Activated CD4-positive, alpha-beta memory T cell treated with anti-CD3 and anti-CD28 coated beads for 36 hours (primary cell): ENCODE results near the gene NKX2-8. TPM values are rescaled to one million over a fixed set of nuclear protein-coding genes. Genes with fewer than 3 reads are reported as not detected.

Experiments
- CTCF ChIA-PET: fragments of 350-600 bp; sonication (Branson Sonifier 250); formaldehyde crosslinking; loops from one replicate; lab custom pipeline; 2021; ENCODE audit warnings: antibody characterized with exemption, inconsistent platforms; lab: Charles Lee
- POLR2A ChIA-PET: fragments of 350-600 bp; sonication (Branson Sonifier 250); formaldehyde crosslinking; loops from one replicate; lab custom pipeline; 2021; ENCODE audit warnings: antibody characterized with exemption; lab: Charles Lee
- DNase-seq: peaks from one replicate; pipeline ENCODE4 v3.0.0-alpha.2; 2020
- H3K27ac Mint-ChIP-seq: one replicate; pipeline ENCODE4 v1.8.0; 2021; ENCODE audit warnings: mixed read lengths
- H3K27me3 Mint-ChIP-seq: one replicate; pipeline ENCODE4 v1.8.0; 2021; ENCODE audit warnings: mixed read lengths
- H3K36me3 Mint-ChIP-seq: one replicate; pipeline ENCODE4 v1.8.0; 2021; ENCODE audit warnings: mixed read lengths
- H3K4me1 Mint-ChIP-seq: one replicate; pipeline ENCODE4 v1.8.0; 2021; ENCODE audit warnings: low read depth, mixed read lengths
- H3K4me3 Mint-ChIP-seq: one replicate; pipeline ENCODE4 v1.8.0; 2021; ENCODE audit warnings: mild to moderate bottlenecking, mixed read lengths
- H3K9me3 Mint-ChIP-seq: one replicate; pipeline ENCODE4 v1.8.0; 2021; ENCODE audit warnings: mixed read lengths
- intact Hi-C: fragments of 100-400 bp; cut with micrococcal nuclease; formaldehyde crosslinking; loops from one replicate; pipeline ENCODE4 v1.15.1; 2023
- total RNA-seq, 2 experiments: library from RNA; stranded (reverse); gene quantifications; one replicate each; pipeline ENCODE4 v1.2.3, GENCODE V29; 2021

NKX2-8 gene
- total RNA-seq, 2 experiments from 2014 or later = not detected

DNA sequence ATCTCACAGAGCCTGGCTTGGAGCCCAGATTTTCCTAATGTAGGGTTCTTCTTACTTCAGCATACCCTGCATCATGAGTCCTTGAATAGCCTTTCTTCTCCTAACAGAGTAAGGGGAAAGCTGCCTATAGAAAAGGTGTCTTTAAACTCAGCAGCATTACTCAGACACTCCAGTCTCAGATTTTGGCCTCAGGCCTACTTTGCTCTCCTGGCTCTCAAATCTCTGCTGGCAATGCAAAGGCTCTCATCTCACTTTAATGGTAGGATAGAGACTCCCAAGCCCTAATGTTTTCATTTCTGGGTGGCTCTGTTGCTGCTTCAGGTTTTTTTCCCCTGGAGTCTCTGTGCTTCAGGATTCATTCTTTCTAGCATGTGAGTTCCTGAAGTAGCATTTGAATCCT is 9.1 kb upstream of the NKX2-8 start:
- CTCF ChIA-PET = interaction anchor here (1.2 kb wide), 1 partner anchor 13 kb away, joined by 3 read pairs; no protein-coding TSS in a partner anchor
- intact Hi-C loops = no loop called here
- Mint-ChIP-seq H3K36me3 (no peaks in the 10 kb centered on the region), H3K4me1 (no peaks in the 10 kb centered on the region), H3K27me3 (peaks cover 49% of the 10 kb centered on the region), H3K4me3 (no peak overlapping the region), H3K9me3 (no peaks in the 10 kb centered on the region), H3K27ac (no peak overlapping the region)
- no peak for DNase-seq
- POLR2A ChIA-PET = no interaction called here

DNA sequence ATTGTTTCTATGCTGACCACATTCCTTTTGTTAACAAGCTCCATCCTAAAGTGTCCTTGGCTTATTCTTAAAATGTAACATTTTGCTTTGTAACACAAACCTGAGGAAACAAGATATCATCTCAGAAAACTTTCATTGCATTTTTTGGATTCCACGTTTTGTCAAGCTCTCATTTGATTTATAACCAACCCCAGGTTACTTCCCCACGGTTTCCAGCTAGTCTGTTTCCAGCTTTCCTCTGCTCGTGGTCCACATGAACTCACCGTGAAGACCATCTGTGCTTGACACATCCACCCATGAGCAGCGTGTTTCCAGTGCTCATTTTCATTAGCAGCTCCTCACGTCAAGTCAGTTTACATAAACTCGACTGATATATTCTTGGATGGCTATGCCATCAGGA is 6.4 kb upstream of the NKX2-8 start:
- H3K4me1 Mint-ChIP-seq = no peaks in the 10 kb centered on the region
- CTCF ChIA-PET = interaction anchor here (0.8 kb wide), 1 partner anchor 35 kb away, joined by 3 read pairs; no protein-coding TSS in a partner anchor
- intact Hi-C loops = loop anchor here (10.0 kb wide), 1 partner anchor 1006 kb away; the partner anchor contains the start of genes FOXA1 and TTC6

DNA sequence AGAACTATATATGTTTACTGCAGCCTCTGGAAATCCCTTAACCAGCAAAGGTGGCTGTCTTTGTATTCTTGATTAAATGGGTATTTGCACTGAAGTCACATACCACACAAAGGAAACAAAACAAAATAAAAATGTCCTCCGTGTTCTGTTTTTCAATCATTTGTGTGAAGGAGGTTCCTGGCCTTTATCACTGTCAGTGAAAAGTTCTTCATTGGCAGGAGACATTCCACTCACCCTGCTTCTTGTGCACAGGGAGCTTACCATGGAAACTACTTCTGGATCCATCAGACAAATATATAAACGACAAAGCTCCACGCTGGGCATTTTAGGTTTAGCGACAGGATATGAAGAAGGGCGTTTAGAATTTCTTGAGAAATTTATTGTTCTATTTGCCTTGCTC is 5.7 kb upstream of the NKX2-8 start:
- H3K4me3 Mint-ChIP-seq = no peak overlapping the region
- POLR2A ChIA-PET = no interaction called here
- no peak overlapping the region for H3K27ac Mint-ChIP-seq
- H3K9me3 Mint-ChIP-seq = no peaks in the 10 kb centered on the region
- H3K36me3 Mint-ChIP-seq = no peaks in the 10 kb centered on the region
- CTCF ChIA-PET = interaction anchor here (0.8 kb wide), 1 partner anchor 34 kb away, joined by 3 read pairs; no protein-coding TSS in a partner anchor
- H3K4me1 Mint-ChIP-seq = no peaks in the 10 kb centered on the region
- intact Hi-C loops = loop anchor here (10.0 kb wide), 1 partner anchor 1007 kb away; the partner anchor contains the start of genes FOXA1 and TTC6
- no peak for DNase-seq
- H3K27me3 Mint-ChIP-seq = peaks cover 65% of the 10 kb centered on the region

More for the DNA sequence above, 6.4 kb upstream of the NKX2-8 start:
- no peaks in the 10 kb centered on the region for H3K9me3 Mint-ChIP-seq
- POLR2A ChIA-PET = no interaction called here
- no peaks in the 10 kb centered on the region for H3K36me3 Mint-ChIP-seq
- H3K27me3 Mint-ChIP-seq = peaks cover 63% of the 10 kb centered on the region
- H3K27ac Mint-ChIP-seq = no peak overlapping the region
- no peak for DNase-seq
- no peak overlapping the region for H3K4me3 Mint-ChIP-seq

GRCh38 chr14:36585100-36585499 is 2.7 kb upstream of the NKX2-8 start:
- H3K27me3 Mint-ChIP-seq = peaks cover 64% of the 10 kb centered on the region
- H3K4me3 Mint-ChIP-seq = no peak overlapping the region
- intact Hi-C loops = loop anchor here (2.0 to 10.0 kb wide), 2 partner anchors 76 to 1010 kb away; partner anchors contain the start of genes FOXA1, PAX9 and TTC6
- POLR2A ChIA-PET = no interaction called here
- H3K36me3 Mint-ChIP-seq = no peaks in the 10 kb centered on the region
- H3K9me3 Mint-ChIP-seq = no peaks in the 10 kb centered on the region
- CTCF ChIA-PET = interaction anchor here (1.1 to 1.4 kb wide), 2 partner anchors 31 to 59 kb away, joined by 3 to 6 read pairs; no protein-coding TSS in a partner anchor
- H3K27ac Mint-ChIP-seq = no peak overlapping the region
- no peak for DNase-seq
- H3K4me1 Mint-ChIP-seq = no peaks in the 10 kb centered on the region

- no peak for DNase-seq
- intact Hi-C loops = loop anchor here (2.0 to 10.0 kb wide), 2 partner anchors 77 to 1011 kb away; partner anchors contain the start of genes FOXA1, PAX9 and TTC6
- H3K4me3 Mint-ChIP-seq = no peak overlapping the region
- CTCF ChIA-PET = interaction anchor here (0.9 kb wide), 1 partner anchor 30 kb away, joined by 3 read pairs; no protein-coding TSS in a partner anchor
- H3K36me3 Mint-ChIP-seq = no peaks in the 10 kb centered on the region
- POLR2A ChIA-PET = interaction anchor here (0.6 kb wide), 1 partner anchor 487 kb away, joined by 3 read pairs; no protein-coding TSS in a partner anchor
- no peak overlapping the region for H3K27ac Mint-ChIP-seq
- H3K27me3 Mint-ChIP-seq = peaks cover 67% of the 10 kb centered on the region
- H3K9me3 Mint-ChIP-seq = no peaks in the 10 kb centered on the region
- no peaks in the 10 kb centered on the region for H3K4me1 Mint-ChIP-seq
These were observed 1.7 kb upstream of the NKX2-8 start for GRCh38 chr14:36583893-36584811.

DNA sequence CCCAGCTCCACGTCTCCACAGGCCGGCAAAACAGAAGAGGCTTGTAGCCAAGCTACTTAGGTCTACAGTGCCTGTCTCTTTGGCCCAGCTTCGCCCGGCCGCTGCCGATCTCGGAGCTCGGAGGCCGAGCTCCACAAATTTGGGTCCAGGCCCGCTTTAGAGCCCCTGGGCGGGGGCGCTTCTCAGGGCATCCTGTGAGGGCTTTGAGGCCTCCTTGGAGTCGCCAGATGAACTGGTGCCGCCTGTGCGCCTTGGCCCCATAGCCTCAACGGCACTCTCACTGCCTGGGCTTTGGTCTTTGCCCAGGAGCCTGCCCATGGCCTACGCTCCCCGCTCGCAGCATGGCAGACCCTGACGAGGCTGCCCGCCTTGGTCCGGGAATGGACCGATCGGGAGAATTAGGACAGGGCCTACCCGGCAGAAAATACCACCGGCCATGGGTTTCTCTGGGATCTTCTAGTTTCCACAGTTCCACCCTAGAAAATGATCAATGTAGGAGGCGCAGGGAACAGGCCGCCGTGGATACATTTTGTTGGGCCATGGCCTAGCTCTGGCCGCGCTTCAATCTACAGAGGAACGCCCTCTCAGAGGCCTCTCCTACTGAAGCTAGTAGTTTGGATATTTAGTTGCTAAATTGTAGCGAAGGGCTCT is 953 bp upstream of the NKX2-8 start:
- POLR2A ChIA-PET = no interaction called here
- intact Hi-C loops = loop anchor here (10.0 kb wide), 1 partner anchor 1011 kb away; the partner anchor contains the start of genes FOXA1 and TTC6
- no peak for DNase-seq
- peaks cover 66% of the 10 kb centered on the region for H3K27me3 Mint-ChIP-seq
- no peak overlapping the region for H3K27ac Mint-ChIP-seq
- H3K4me3 Mint-ChIP-seq = no peak overlapping the region
- CTCF ChIA-PET = interaction anchor here (0.9 kb wide), 1 partner anchor 30 kb away, joined by 3 read pairs; no protein-coding TSS in a partner anchor
- no peaks in the 10 kb centered on the region for H3K36me3 Mint-ChIP-seq
- no peaks in the 10 kb centered on the region for H3K4me1 Mint-ChIP-seq
- no peaks in the 10 kb centered on the region for H3K9me3 Mint-ChIP-seq

- no peak overlapping the region for H3K4me3 Mint-ChIP-seq
- no peaks in the 10 kb centered on the region for H3K4me1 Mint-ChIP-seq
- no peak for DNase-seq
- H3K27ac Mint-ChIP-seq = no peak overlapping the region
- intact Hi-C loops = loop anchor here (10.0 kb wide), 1 partner anchor 1012 kb away; the partner anchor contains the start of genes FOXA1 and TTC6
- no peaks in the 10 kb centered on the region for H3K9me3 Mint-ChIP-seq
- CTCF ChIA-PET = no interaction called here
- no peaks in the 10 kb centered on the region for H3K36me3 Mint-ChIP-seq
- H3K27me3 Mint-ChIP-seq = peaks cover 66% of the 10 kb centered on the region
- POLR2A ChIA-PET = no interaction called here
These were observed 444 bp upstream of the NKX2-8 start for GRCh38 chr14:36582874-36583241.

DNA sequence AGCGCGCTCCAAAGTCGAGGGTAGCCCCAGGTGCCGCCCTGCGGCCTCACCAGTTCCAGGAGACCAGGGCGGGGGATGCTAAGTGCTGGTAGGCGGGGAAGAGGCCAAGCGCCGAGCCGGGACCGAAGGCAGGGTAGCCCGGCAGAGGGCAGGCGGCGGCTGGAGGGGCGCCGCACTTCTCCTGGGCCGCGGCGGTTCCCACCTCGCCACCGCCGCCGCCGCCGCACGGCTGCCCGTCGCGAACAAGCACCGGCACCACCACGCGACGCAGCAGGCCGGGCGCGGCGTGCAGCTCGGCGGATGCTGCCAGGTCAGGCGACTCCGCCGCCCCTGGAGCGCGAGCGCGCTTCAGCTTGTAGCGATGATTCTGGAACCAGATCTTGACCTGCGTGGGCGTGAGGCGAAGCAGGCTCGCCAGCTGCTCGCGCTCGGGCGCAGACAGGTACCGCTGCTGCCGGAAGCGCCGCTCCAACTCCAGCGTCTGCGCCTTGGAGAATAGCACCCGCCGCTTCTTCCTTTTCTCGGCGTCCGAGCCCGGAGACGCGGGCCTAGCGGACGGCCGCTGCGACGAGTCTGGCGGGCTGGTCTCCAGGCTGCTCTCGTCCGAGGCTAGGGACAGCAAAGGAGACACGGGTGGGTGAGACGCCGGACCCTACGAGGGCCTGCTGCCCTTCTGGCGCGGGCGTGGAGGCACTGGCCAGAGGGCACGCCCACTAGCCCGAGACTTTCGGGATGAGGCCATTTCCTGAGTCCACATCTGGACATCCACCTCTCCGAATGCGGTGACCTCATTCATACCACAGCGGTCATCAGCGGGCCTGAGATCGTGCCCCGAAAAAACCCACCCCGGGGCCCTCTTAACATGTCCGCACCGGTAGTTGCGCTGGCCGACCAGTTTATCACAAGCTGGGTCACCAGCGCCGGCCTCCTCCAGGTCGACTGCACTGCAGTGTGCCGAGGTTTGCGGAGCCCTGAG is 1.3 kb downstream of the NKX2-8 start:
- intact Hi-C loops = loop anchor here (2.0 to 10.0 kb wide), 2 partner anchors 62 to 1014 kb away; partner anchors contain the start of genes FOXA1 and TTC6
- Mint-ChIP-seq H3K36me3 (no peaks in the 10 kb centered on the region), H3K27ac (no peak overlapping the region), H3K27me3 (peaks cover 60% of the 10 kb centered on the region), H3K9me3 (no peaks in the 10 kb centered on the region), H3K4me1 (no peaks in the 10 kb centered on the region), H3K4me3 (no peak overlapping the region)
- ChIA-PET POLR2A (no interaction called here), CTCF (no interaction called here)
- peak; percentile 37 for DNase-seq

DNA sequence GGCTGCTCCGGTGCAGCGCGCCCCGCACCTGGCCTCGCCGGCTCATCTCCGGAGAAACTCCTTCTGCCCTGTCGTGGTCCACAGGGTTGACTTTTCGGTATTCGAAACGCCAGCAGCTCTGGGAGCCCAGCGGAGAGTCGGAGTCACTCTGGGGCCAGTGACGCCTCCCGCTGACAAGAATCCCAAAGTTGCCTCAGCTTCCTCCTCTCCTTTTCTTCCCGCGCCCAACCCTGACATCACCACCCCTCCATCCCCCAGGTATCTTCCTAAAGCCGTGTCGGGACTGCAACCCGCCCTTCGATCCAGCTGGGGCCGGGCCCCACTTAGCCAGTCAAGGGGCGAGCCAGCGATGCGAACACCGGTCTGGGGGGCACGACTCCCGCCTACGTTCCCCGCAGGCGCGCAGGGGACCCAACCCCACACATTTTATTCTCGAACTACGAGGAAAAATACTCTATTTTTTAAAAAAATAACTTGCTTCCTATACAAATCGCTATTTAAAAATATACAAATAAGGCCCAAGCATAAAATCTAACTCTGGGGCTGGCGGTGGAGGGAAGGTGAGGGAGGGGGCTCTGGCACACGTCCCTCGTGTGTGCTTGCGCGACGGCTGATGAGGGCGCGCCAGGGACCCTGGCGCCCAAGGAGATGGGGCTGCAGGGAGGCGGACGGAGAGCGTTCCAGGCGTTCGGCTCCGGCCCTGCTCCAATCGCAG is 2.1 kb downstream of the NKX2-8 start:
- ChIA-PET POLR2A (no interaction called here), CTCF (interaction anchor here (0.5 kb wide), 1 partner anchor 193 kb away, joined by 4 read pairs; no protein-coding TSS in a partner anchor)
- Mint-ChIP-seq H3K27me3 (peaks cover 56% of the 10 kb centered on the region), H3K4me3 (no peak overlapping the region), H3K27ac (no peak overlapping the region), H3K36me3 (no peaks in the 10 kb centered on the region), H3K9me3 (no peaks in the 10 kb centered on the region), H3K4me1 (no peaks in the 10 kb centered on the region)
- intact Hi-C loops = loop anchor here (2.0 to 10.0 kb wide), 2 partner anchors 61 to 1015 kb away; partner anchors contain the start of genes FOXA1 and TTC6
- DNase-seq = no peak

GRCh38 chr14:36579573-36580140 is 2.8 kb downstream of the NKX2-8 start:
- POLR2A ChIA-PET = no interaction called here
- no peaks in the 10 kb centered on the region for H3K4me1 Mint-ChIP-seq
- H3K4me3 Mint-ChIP-seq = no peak overlapping the region
- no peaks in the 10 kb centered on the region for H3K36me3 Mint-ChIP-seq
- H3K27ac Mint-ChIP-seq = no peak overlapping the region
- intact Hi-C loops = loop anchor here (2.0 to 10.0 kb wide), 2 partner anchors 61 to 1015 kb away; partner anchors contain the start of genes FOXA1 and TTC6
- CTCF ChIA-PET = interaction anchor here (0.5 kb wide), 1 partner anchor 194 kb away, joined by 4 read pairs; no protein-coding TSS in a partner anchor
- H3K27me3 Mint-ChIP-seq = peaks cover 50% of the 10 kb centered on the region
- no peak for DNase-seq
- H3K9me3 Mint-ChIP-seq = no peaks in the 10 kb centered on the region
